ENCODE measurements around the gene CCL4. TPM values are rescaled to one million over a fixed set of nuclear protein-coding genes. Genes with fewer than 3 reads are reported as not detected.

CCL4 gene
- total RNA-seq, 1 experiment from 2014 or later = not detected

DNA sequence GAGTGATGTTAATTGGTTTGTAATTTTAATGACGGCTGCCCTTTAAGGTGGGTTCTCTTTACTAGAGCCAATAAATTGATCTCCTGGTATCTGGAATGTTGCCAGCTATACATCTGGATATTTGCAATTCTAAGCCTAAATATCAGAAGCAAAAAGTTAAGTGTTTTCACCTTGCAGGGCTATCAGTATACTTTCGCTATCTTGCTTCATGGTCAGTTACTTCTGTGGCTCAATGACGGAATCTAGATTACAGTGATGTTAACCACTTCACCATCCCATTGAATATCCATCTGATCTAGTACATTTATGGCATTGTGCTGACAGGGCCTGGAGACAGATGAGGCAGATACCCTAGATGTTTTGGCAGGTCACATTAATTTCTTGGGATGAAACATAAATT, 28.3 kb downstream of the CCL4 start:
- peaks cover 4% of the 10 kb centered on the region in 2 experiments for H3K9me3 Mint-ChIP-seq

More for the DNA sequence above, 28.3 kb downstream of the CCL4 start:
- Histone ChIP-seq H3K18ac (ENCODE audit: insufficient read length, low read depth, low read length) (no peak overlapping the region), H4K91ac (ENCODE audit: insufficient read length, low read depth, low read length) (no peak overlapping the region), H3K23me2 (ENCODE audit: insufficient read length, low read depth, low read length, poor library complexity, severe bottlenecking) (no peaks in the 10 kb centered on the region), H2BK5ac (ENCODE audit: insufficient read length, low read length) (no peak overlapping the region), H4K8ac (replicated peaks; ENCODE audit: insufficient read length, low read depth, low read length) (no peak overlapping the region), H3K9me3 (ENCODE audit: control insufficient read depth, low read depth, low read length) (no peaks in the 10 kb centered on the region), H4K5ac (ENCODE audit: insufficient read length, low read depth, low read length) (no peak overlapping the region), H3T11ph (ENCODE audit: low read length) (no peak overlapping the region), H3K27ac (ENCODE audit: insufficient read length, low read depth, low read length) (no peak overlapping the region), H3K4me2 (ENCODE audit: insufficient read depth, insufficient read length, low read length) (no peak overlapping the region), H2BK20ac (ENCODE audit: low read depth, low read length, poor library complexity, severe bottlenecking) (no peak overlapping the region), H2AK5ac (ENCODE audit: insufficient read length, low read length) (no peak overlapping the region), H2BK120ac (ENCODE audit: low read depth, low read length, poor library complexity, severe bottlenecking) (no peak overlapping the region), H3K9ac (ENCODE audit: extremely low read depth, insufficient read length, low read length) (no peak overlapping the region), H3K23ac (ENCODE audit: insufficient read length, low read depth, low read length) (no peak overlapping the region), H2AFZ (ENCODE audit: low read length) (no peak overlapping the region), H4K20me1 (ENCODE audit: control insufficient read depth, insufficient read depth, insufficient read length) (no peaks in the 10 kb centered on the region), H3K4ac (ENCODE audit: low read depth, low read length) (no peak overlapping the region), H2BK15ac (ENCODE audit: low read depth, low read length) (no peak overlapping the region), H3K14ac (ENCODE audit: insufficient read depth, low read length) (no peak overlapping the region), H3K27me3 (ENCODE audit: insufficient read depth, low read length) (no peaks in the 10 kb centered on the region), H3K4me1 (ENCODE audit: insufficient read depth, low read length) (no peaks in the 10 kb centered on the region), H3K79me2 (ENCODE audit: insufficient read depth, low read length) (no peaks in the 10 kb centered on the region), H2BK12ac (ENCODE audit: insufficient read length, low read depth, low read length) (no peak overlapping the region), H3K79me1 (ENCODE audit: insufficient read depth, low read depth, low read length, poor library complexity, severe bottlenecking) (no peaks in the 10 kb centered on the region), H3K56ac (ENCODE audit: insufficient read length, low read depth, low read length) (no peak overlapping the region)
- H3K36me3 Mint-ChIP-seq (ENCODE audit: insufficient read depth in 1 of 3, low read depth in 3 of 3) = peaks cover 2 to 8% (median 2%) of the 10 kb centered on the region in 3 experiments; a peak in 4 of 7 replicates
- H3K27ac Mint-ChIP-seq = no peak overlapping the region
- H3K4me3 Mint-ChIP-seq = no peak overlapping the region
- WGBS (ENCODE audit: extremely low coverage, insufficient read length, low lambda C conversion rate) = no CpG with 5 or more reads among the region's 3 CpGs
- peaks cover 6% of the 10 kb centered on the region for H3K27me3 Mint-ChIP-seq (ENCODE audit: low read depth)
- no peak for DNase-seq
- TF ChIP-seq, protein P1, sequence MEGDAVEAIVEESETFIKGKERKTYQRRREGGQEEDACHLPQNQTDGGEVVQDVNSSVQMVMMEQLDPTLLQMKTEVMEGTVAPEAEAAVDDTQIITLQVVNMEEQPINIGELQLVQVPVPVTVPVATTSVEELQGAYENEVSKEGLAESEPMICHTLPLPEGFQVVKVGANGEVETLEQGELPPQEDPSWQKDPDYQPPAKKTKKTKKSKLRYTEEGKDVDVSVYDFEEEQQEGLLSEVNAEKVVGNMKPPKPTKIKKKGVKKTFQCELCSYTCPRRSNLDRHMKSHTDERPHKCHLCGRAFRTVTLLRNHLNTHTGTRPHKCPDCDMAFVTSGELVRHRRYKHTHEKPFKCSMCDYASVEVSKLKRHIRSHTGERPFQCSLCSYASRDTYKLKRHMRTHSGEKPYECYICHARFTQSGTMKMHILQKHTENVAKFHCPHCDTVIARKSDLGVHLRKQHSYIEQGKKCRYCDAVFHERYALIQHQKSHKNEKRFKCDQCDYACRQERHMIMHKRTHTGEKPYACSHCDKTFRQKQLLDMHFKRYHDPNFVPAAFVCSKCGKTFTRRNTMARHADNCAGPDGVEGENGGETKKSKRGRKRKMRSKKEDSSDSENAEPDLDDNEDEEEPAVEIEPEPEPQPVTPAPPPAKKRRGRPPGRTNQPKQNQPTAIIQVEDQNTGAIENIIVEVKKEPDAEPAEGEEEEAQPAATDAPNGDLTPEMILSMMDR (conservative IDR thresholded peaks at IDR 0.05) = no peak
- peaks cover 2 to 8% of the 10 kb centered on the region in 2 experiments; a peak in 2 of 4 replicates for H3K4me1 Mint-ChIP-seq

Measured in H9 (cell line).